SK-N-SH (cell line): ENCODE results near the gene SCAPER. TPM values are rescaled to one million over a fixed set of nuclear protein-coding genes. Genes with fewer than 3 reads are reported as not detected.

Source experiments
- CTCF ChIA-PET: fragments of 300-600, 350-600 bp; formaldehyde crosslinking; extraction: SDS; loops from one replicate; lab custom pipeline; 2021; lab: Yijun Ruan, JAX
- POLR2A ChIA-PET: fragments of 350-600 bp; sonication (Branson Sonifier 250); formaldehyde crosslinking; extraction: SDS; loops from one replicate; lab custom pipeline; 2020; ENCODE audit warnings: antibody characterized with exemption, inconsistent platforms; lab: Yijun Ruan, JAX
- DNase-seq: peaks from one replicate; pipeline ENCODE4 v3.0.0; 2012
- H2AFZ ChIP-seq: fragments of 200-600 bp; sonication (generic); 2 replicates; pipeline ENCODE4 v1.8.1; 2016; ENCODE audit warnings: antibody characterized with exemption, mild to moderate bottlenecking, low read depth
- H3F3A ChIP-seq: fragments of 200-600 bp; sonication (generic); replicated peaks from 2 replicates; pipeline ENCODE3; 2016; ENCODE audit warnings: antibody characterized with exemption, mild to moderate bottlenecking; ENCODE audit not compliant: insufficient read depth
- H3K27ac ChIP-seq, 2 experiments: fragments of 200-500 bp in 1 of 2; fragments of 200-600 bp in 1 of 2; sonication (Bioruptor generic) in 1 of 2; sonication (generic), shearing (Covaris generic) in 1 of 2; 2 replicates each; pipeline versions ENCODE4 v1.5.1 to v1.6.1; 2014 to 2016; ENCODE audit warnings: low read depth in 2 of 2, inconsistent platforms in 1 of 2, low read length in 1 of 2, mild to moderate bottlenecking in 1 of 2, mixed read lengths in 1 of 2
- H3K27me3 ChIP-seq: fragments of 200-600 bp; sonication (generic), shearing (Covaris generic); 2 replicates; pipeline ENCODE4 v1.6.1; 2016; ENCODE audit warnings: mixed run types; ENCODE audit not compliant: insufficient read depth
- H3K36me3 ChIP-seq, 2 experiments: fragments of 200-500 bp in 1 of 2; fragments of 200-600 bp in 1 of 2; sonication (Bioruptor generic) in 1 of 2; sonication (generic) in 1 of 2; replicated peaks in 1 of 2; 2 replicates each; pipeline versions ENCODE3 to v1.5.1; 2014 to 2016; ENCODE audit warnings: low read length in 1 of 2, mild to moderate bottlenecking in 1 of 2; ENCODE audit not compliant: insufficient read depth in 2 of 2, control insufficient read depth in 1 of 2
- H3K4me1 ChIP-seq, 2 experiments: fragments of 200-500 bp in 1 of 2; fragments of 200-600 bp in 1 of 2; sonication (Bioruptor generic) in 1 of 2; sonication (generic), shearing (Covaris generic) in 1 of 2; 2 replicates each; pipeline versions ENCODE4 v1.5.1 to v1.6.1; 2014 to 2016; ENCODE audit warnings: low read depth in 1 of 2, low read length in 1 of 2, mixed run types in 1 of 2; ENCODE audit not compliant: insufficient read depth in 2 of 2, control insufficient read depth in 1 of 2
- H3K4me2 ChIP-seq: fragments of 200-600 bp; sonication (generic), shearing (Covaris generic); 2 replicates; pipeline ENCODE4 v1.6.1; 2017; ENCODE audit warnings: mixed run types
- H3K4me3 ChIP-seq, 2 experiments: fragments of 200-500 bp in 1 of 2; fragments of 200-600 bp in 1 of 2; sonication (Bioruptor generic) in 1 of 2; sonication (generic), shearing (Covaris generic) in 1 of 2; 2 replicates each; pipeline versions ENCODE4 v1.5.1 to v1.8.1; 2014 to 2016; ENCODE audit warnings: low read depth in 2 of 2, inconsistent platforms in 1 of 2, low read length in 1 of 2, mild to moderate bottlenecking in 1 of 2, mixed read lengths in 1 of 2, moderate library complexity in 1 of 2
- H3K79me2 ChIP-seq: fragments of 200-600 bp; sonication (generic); 2 replicates; pipeline ENCODE4 v1.8.1; 2017; ENCODE audit warnings: mild to moderate bottlenecking; ENCODE audit not compliant: insufficient read depth
- H3K9ac ChIP-seq: fragments of 200-600 bp; sonication (generic); 2 replicates; pipeline ENCODE4 v1.6.1; 2017; ENCODE audit warnings: mixed run types
- H3K9me2 ChIP-seq: fragments of 200-600 bp; sonication (generic); 2 replicates; pipeline ENCODE4 v1.6.1; 2017; ENCODE audit warnings: mixed run types
- H3K9me3 ChIP-seq: fragments of 200-600 bp; sonication (generic); 2 replicates; pipeline ENCODE4 v1.6.1; 2017; ENCODE audit warnings: mixed run types, mild to moderate bottlenecking, moderate library complexity
- H4K20me1 ChIP-seq: fragments of 200-600 bp; sonication (generic); 2 replicates; pipeline ENCODE4 v1.6.1; 2017; ENCODE audit warnings: mild to moderate bottlenecking, mixed run types; ENCODE audit not compliant: insufficient read depth
- CHD2 ChIP-seq: fragments of 150-350 bp; IDR thresholded peaks from 2 replicates; pipeline ENCODE4 v1.6.1; 2018; ENCODE audit warnings: low read length; ENCODE audit not compliant: partially characterized antibody
- ELF1 ChIP-seq: IDR thresholded peaks from 2 replicates; pipeline ENCODE4 v1.4.0; 2012
- EP300 ChIP-seq, 2 experiments: IDR thresholded peaks; 2 replicates each; pipeline versions ENCODE4 v1.4.0 to v1.6.1; 2012; ENCODE audit warnings: borderline replicate concordance in 1 of 2, low read depth in 1 of 2, low read length in 1 of 2
- EZH2phosphoT487 ChIP-seq: fragments of 200-600 bp; sonication (generic); IDR thresholded peaks from 2 replicates; pipeline ENCODE4 v1.6.1; 2017; ENCODE audit warnings: low read depth, mixed run types, mild to moderate bottlenecking, antibody characterized with exemption, moderate library complexity, borderline replicate concordance
- FOXJ3 ChIP-seq: sonication (generic); formaldehyde crosslinking; IDR thresholded peaks from 2 replicates; pipeline ENCODE4 v1.5.1; 2020; ENCODE audit warnings: mild to moderate bottlenecking, missing genetic modification reagents
- FOXM1 ChIP-seq: IDR thresholded peaks from 2 replicates; pipeline ENCODE4 v1.4.0; 2012; ENCODE audit warnings: low read depth, mild to moderate bottlenecking
- GABPA ChIP-seq: IDR thresholded peaks from 2 replicates; pipeline ENCODE4 v1.4.0; 2012; ENCODE audit warnings: low read depth, mild to moderate bottlenecking
- MEF2A ChIP-seq: IDR thresholded peaks from 2 replicates; pipeline ENCODE4 v1.4.0; 2012; ENCODE audit warnings: low read depth, borderline replicate concordance
- MXI1 ChIP-seq: IDR thresholded peaks from 2 replicates; pipeline ENCODE4 v1.6.1; 2012; ENCODE audit warnings: mild to moderate bottlenecking, low read depth, low read length, improper control_type of control experiment
- NFIC ChIP-seq: IDR thresholded peaks from 2 replicates; pipeline ENCODE4 v1.4.0; 2012; ENCODE audit warnings: borderline replicate concordance
- NRF1 ChIP-seq: IDR thresholded peaks from 2 replicates; pipeline ENCODE4 v1.6.1; 2012; ENCODE audit warnings: low read depth, mild to moderate bottlenecking, low read length
- PBX3 ChIP-seq: IDR thresholded peaks from 2 replicates; pipeline ENCODE4; 2012
- RCOR1 ChIP-seq: fragments of 150-350 bp; IDR thresholded peaks from 2 replicates; pipeline ENCODE4 v1.6.1; 2017; ENCODE audit warnings: antibody characterized with exemption, low read length
- REST ChIP-seq: IDR thresholded peaks from 2 replicates; pipeline ENCODE4 v1.6.1; 2012; ENCODE audit warnings: mild to moderate bottlenecking, low read depth, low read length, moderate library complexity
- RFX5 ChIP-seq: IDR thresholded peaks from 2 replicates; pipeline ENCODE4 v1.6.1; 2012; ENCODE audit warnings: mild to moderate bottlenecking, improper control_type of control experiment, low read length
- SIN3A ChIP-seq: IDR thresholded peaks from 2 replicates; pipeline ENCODE4 v1.6.1; 2012; ENCODE audit warnings: low read depth, mild to moderate bottlenecking, low read length, moderate library complexity, borderline replicate concordance
- SMC3 ChIP-seq: IDR thresholded peaks from 2 replicates; pipeline ENCODE4 v1.6.1; 2012; ENCODE audit warnings: low read depth, low read length, improper control_type of control experiment
- TAF1 ChIP-seq: IDR thresholded peaks from 2 replicates; pipeline ENCODE4 v1.6.1; 2012; ENCODE audit warnings: low read depth, mild to moderate bottlenecking, low read length, moderate library complexity, borderline replicate concordance
- TCF12 ChIP-seq: IDR thresholded peaks from 2 replicates; pipeline ENCODE4 v1.4.0; 2012
- TEAD4 ChIP-seq: IDR thresholded peaks from 2 replicates; pipeline ENCODE4 v1.4.0; 2012; ENCODE audit warnings: mild to moderate bottlenecking, borderline replicate concordance; ENCODE audit not compliant: insufficient read depth
- USF2 ChIP-seq: fragments of 150-350 bp; IDR thresholded peaks from 2 replicates; pipeline ENCODE4 v1.6.1; 2017; ENCODE audit warnings: antibody characterized with exemption, low read length, low read depth, borderline replicate concordance
- WGBS: methylation state at CpG from one replicate; pipeline ENCODE4 v1.1.6; 2017; ENCODE audit warnings: low lambda C conversion rate; 5-methylcytosine and 5-hydroxymethylcytosine counted together
- polyA plus RNA-seq, 3 experiments: library from polyadenylated mRNA; depleted of rRNA; stranded (reverse); fragments of >200 nt; gene quantifications; 2 replicates each; pipeline ENCODE4 v1.2.3, GENCODE V29; 2012
- TF ChIP-seq, protein P1 (sequence below): IDR thresholded peaks from 2 replicates; pipeline ENCODE4 v1.4.0; 2012; ENCODE audit warnings: low read depth

The SCAPER gene
- polyA plus RNA-seq, 1 of the 3 experiments (the other 2 are of a cell fraction), result 1.8 TPM

- TF ChIP-seq TCF12 (no peak), FOXJ3 (CRISPR knock-in tag) (no peak), SMC3 (no peak), RFX5 (no peak)
These were observed 131.9 kb downstream of the SCAPER start (continued) for GRCh38 chr15:76773234-76773633.

GRCh38 chr15:76772776-76773175 lies 132.4 kb downstream of the SCAPER start:
- peaks cover 6% of the 10 kb centered on the region for H3F3A ChIP-seq
- no peaks in the 10 kb centered on the region for H3K27me3 ChIP-seq
- 91% methylated on average over 1 of the region's 1 CpG for WGBS
- TF ChIP-seq MXI1 (no peak), NFIC (no peak), RFX5 (no peak), GABPA (no peak), ELF1 (no peak), RCOR1 (no peak), EP300 (IDR thresholded peaks at IDR 0.05; ENCODE audit: borderline replicate concordance in 1 of 2, low read depth in 1 of 2, low read length in 1 of 2) (no peak), NRF1 (no peak), SIN3A (no peak), TAF1 (no peak), MEF2A (no peak), FOXJ3 (CRISPR knock-in tag) (no peak), EZH2phosphoT487 (no peak), USF2 (no peak)
- H3K4me1 ChIP-seq, result no peaks in the 10 kb centered on the region
- no peaks in the 10 kb centered on the region for H3K79me2 ChIP-seq
- ChIA-PET POLR2A (no interaction called here), CTCF (no interaction called here)
- H3K9ac ChIP-seq, result no peak overlapping the region
- H3K4me3 ChIP-seq, result no peak overlapping the region
- H3K4me2 ChIP-seq, result no peak overlapping the region
- H3K36me3 ChIP-seq, result peaks cover 13 to 18% of the 10 kb centered on the region in 2 experiments
- DNase-seq, result no peak
- H3K9me2 ChIP-seq, result no peaks in the 10 kb centered on the region
- H4K20me1 ChIP-seq, result no peaks in the 10 kb centered on the region
- H2AFZ ChIP-seq, result no peak overlapping the region
- H3K9me3 ChIP-seq, result peaks cover 5% of the 10 kb centered on the region; the same call in 1 of the 2 replicates
- H3K27ac ChIP-seq, result no peak overlapping the region

- Histone ChIP-seq H3K9ac (no peak overlapping the region), H3K9me2 (no peaks in the 10 kb centered on the region), H3F3A (no peaks in the 10 kb centered on the region), H3K4me1 (no peaks in the 10 kb centered on the region), H3K4me2 (no peak overlapping the region), H3K27me3 (no peaks in the 10 kb centered on the region), H4K20me1 (no peaks in the 10 kb centered on the region), H2AFZ (no peak overlapping the region), H3K36me3 (peaks cover 26 to 30% of the 10 kb centered on the region in 2 experiments), H3K27ac (no peak overlapping the region), H3K79me2 (no peaks in the 10 kb centered on the region), H3K4me3 (no peak overlapping the region; a peak in 1 of 4 replicates), H3K9me3 (no peaks in the 10 kb centered on the region)
- ChIA-PET CTCF (no interaction called here), POLR2A (no interaction called here)
- no peak for DNase-seq
- WGBS, result 88% methylated on average over 3 of the region's 3 CpGs
- TF ChIP-seq REST (no peak), CHD2 (no peak), EP300 (IDR thresholded peaks at IDR 0.05; ENCODE audit: borderline replicate concordance in 1 of 2, low read depth in 1 of 2, low read length in 1 of 2) (no peak), FOXM1 (no peak), PBX3 (no peak), MXI1 (no peak), RCOR1 (no peak), ELF1 (no peak), TEAD4 (no peak), NFIC (no peak), EZH2phosphoT487 (no peak)
- TF ChIP-seq, protein P1, sequence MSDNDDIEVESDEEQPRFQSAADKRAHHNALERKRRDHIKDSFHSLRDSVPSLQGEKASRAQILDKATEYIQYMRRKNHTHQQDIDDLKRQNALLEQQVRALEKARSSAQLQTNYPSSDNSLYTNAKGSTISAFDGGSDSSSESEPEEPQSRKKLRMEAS, result no peak
These were observed 141.1 kb downstream of the SCAPER start for GRCh38 chr15:76764004-76764403.
